ENCODE measurements around the gene ISCA2. TPM values are rescaled to one million over a fixed set of nuclear protein-coding genes. Genes with fewer than 3 reads are reported as not detected.
"Not testable (repeated sequence)": the region's sequence is repeated elsewhere in the genome, so short reads cannot be mapped to it uniquely, and the experiment has no call there.

ISCA2 gene
- total RNA-seq, 1 experiment from 2014 or later, result 31.7 TPM

- no peak for DNase-seq
- Histone ChIP-seq H3K36me3 (no peaks in the 10 kb centered on the region), H3K4me1 (peaks cover 21% of the 10 kb centered on the region), H3K27me3 (no peaks in the 10 kb centered on the region), H3K9me3 (replicated peaks) (no peaks in the 10 kb centered on the region), H3K27ac (no peak overlapping the region), H3K4me3 (no peak overlapping the region)
Measured at GRCh38 chr14:74524812-74525135, 31.2 kb downstream of the ISCA2 start.

GRCh38 chr14:74525361-74525851 lies 31.8 kb downstream of the ISCA2 start:
- DNase-seq, result peak; percentile 19 to 46
- H3K27ac ChIP-seq, result no peak overlapping the region
- no peaks in the 10 kb centered on the region for H3K27me3 ChIP-seq
- H3K4me1 ChIP-seq, result peaks cover 21% of the 10 kb centered on the region
- no peak overlapping the region for H3K4me3 ChIP-seq
- no peaks in the 10 kb centered on the region for H3K36me3 ChIP-seq
- H3K9me3 ChIP-seq (replicated peaks), result no peaks in the 10 kb centered on the region

DNA sequence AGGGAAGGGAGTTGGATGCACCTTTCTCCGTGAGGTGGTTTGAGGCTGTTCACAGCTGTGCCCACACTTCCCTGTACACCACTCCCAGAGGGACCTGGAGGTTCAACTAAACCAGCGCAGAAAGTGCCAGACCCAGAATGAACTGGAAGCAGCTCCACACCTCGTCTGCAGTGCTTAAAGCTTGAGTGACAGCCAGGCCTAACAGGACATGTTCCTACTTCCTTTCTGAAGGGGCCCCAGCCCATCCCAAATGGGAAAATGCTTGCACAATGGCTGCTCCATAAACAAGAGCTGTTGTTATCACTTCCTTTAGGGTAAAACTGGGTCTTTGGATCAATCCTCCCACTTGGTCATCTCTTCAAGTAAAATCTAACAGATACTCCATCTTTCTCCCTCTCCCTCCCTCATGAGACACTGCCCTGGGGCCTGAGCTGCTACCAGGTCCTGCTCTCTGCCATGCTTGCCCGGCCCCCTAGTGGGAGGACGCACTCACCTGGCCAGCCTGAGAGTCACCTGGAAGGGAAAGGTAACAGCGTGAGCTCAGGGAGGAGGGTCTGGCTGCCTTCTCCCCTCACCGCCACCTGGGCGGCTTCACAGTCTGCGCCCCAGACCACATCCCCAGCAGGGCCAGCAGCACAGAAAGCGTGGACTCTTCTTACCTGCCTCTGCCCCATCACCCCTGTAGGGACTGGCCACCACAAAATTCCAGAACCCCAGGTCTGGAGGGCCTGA lies 33.5 kb downstream of the ISCA2 start:
- H3K4me3 ChIP-seq, result no peak overlapping the region
- no peaks in the 10 kb centered on the region for H3K27me3 ChIP-seq
- no peak overlapping the region for H3K27ac ChIP-seq
- peaks cover 24% of the 10 kb centered on the region for H3K4me1 ChIP-seq
- H3K36me3 ChIP-seq, result no peaks in the 10 kb centered on the region
- no peak for DNase-seq
- no peaks in the 10 kb centered on the region for H3K9me3 ChIP-seq (replicated peaks)

GRCh38 chr14:74527736-74528280 lies 34.2 kb downstream of the ISCA2 start:
- Histone ChIP-seq H3K36me3 (no peaks in the 10 kb centered on the region), H3K9me3 (replicated peaks) (no peaks in the 10 kb centered on the region), H3K27ac (no peak overlapping the region), H3K4me1 (peaks cover 24% of the 10 kb centered on the region), H3K27me3 (no peaks in the 10 kb centered on the region), H3K4me3 (no peak overlapping the region)
- DNase-seq, result peak in 1 of 2 experiments; percentile 24

- no peaks in the 10 kb centered on the region for H3K36me3 ChIP-seq
- H3K4me1 ChIP-seq, result peaks cover 24% of the 10 kb centered on the region
- no peak overlapping the region for H3K4me3 ChIP-seq
- no peaks in the 10 kb centered on the region for H3K9me3 ChIP-seq (replicated peaks)
- no peak for DNase-seq
- no peak overlapping the region for H3K27ac ChIP-seq
- H3K27me3 ChIP-seq, result no peaks in the 10 kb centered on the region
Measured at GRCh38 chr14:74528406-74528805, 34.8 kb downstream of the ISCA2 start.

DNA sequence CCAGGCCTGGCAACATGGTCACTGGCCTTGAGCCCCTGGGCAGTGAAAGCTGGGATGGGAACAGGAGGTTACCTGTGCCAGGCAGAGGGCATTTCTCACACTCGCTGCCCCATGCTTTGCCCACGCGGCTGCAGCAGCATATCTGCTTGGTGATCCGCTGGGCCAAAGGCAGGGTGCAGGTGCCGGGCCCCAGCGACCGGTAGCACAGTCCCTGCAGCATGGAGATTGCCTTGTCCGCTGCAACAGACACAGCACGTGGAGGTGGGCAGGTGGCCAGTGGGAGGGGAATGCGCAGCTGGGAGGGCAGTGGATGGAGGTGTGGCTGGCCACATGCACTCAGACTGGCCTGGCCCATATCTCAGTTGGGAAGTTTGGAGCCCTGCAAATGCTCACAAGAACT lies 35.3 kb downstream of the ISCA2 start:
- Histone ChIP-seq H3K4me3 (no peak overlapping the region), H3K4me1 (peaks cover 24% of the 10 kb centered on the region), H3K9me3 (replicated peaks) (no peaks in the 10 kb centered on the region), H3K27ac (no peak overlapping the region), H3K27me3 (no peaks in the 10 kb centered on the region), H3K36me3 (no peaks in the 10 kb centered on the region)
- DNase-seq, result no peak

- Histone ChIP-seq H3K27ac (no peak overlapping the region), H3K4me3 (no peak overlapping the region), H3K9me3 (replicated peaks) (no peaks in the 10 kb centered on the region), H3K4me1 (peaks cover 11% of the 10 kb centered on the region), H3K27me3 (no peaks in the 10 kb centered on the region), H3K36me3 (no peaks in the 10 kb centered on the region)
- DNase-seq, result no peak
Measured at GRCh38 chr14:74531006-74531405, 37.4 kb downstream of the ISCA2 start.

- no peak overlapping the region for H3K27ac ChIP-seq
- no peaks in the 10 kb centered on the region for H3K36me3 ChIP-seq
- no peak overlapping the region for H3K4me3 ChIP-seq
- H3K9me3 ChIP-seq (replicated peaks), result no peaks in the 10 kb centered on the region
- H3K27me3 ChIP-seq, result no peaks in the 10 kb centered on the region
- H3K4me1 ChIP-seq, result peaks cover 12% of the 10 kb centered on the region; the same call in 1 of the 2 replicates
- DNase-seq, result peak; percentile 49 to 65
Measured at GRCh38 chr14:74531467-74531866, 37.9 kb downstream of the ISCA2 start.

GRCh38 chr14:74532246-74532645 lies 38.7 kb downstream of the ISCA2 start:
- Histone ChIP-seq H3K27ac (no peak overlapping the region), H3K36me3 (no peaks in the 10 kb centered on the region), H3K4me3 (no peak overlapping the region), H3K4me1 (peaks cover 12% of the 10 kb centered on the region; the same call in 1 of the 2 replicates), H3K27me3 (no peaks in the 10 kb centered on the region), H3K9me3 (replicated peaks) (no peaks in the 10 kb centered on the region)
- no peak for DNase-seq

DNA sequence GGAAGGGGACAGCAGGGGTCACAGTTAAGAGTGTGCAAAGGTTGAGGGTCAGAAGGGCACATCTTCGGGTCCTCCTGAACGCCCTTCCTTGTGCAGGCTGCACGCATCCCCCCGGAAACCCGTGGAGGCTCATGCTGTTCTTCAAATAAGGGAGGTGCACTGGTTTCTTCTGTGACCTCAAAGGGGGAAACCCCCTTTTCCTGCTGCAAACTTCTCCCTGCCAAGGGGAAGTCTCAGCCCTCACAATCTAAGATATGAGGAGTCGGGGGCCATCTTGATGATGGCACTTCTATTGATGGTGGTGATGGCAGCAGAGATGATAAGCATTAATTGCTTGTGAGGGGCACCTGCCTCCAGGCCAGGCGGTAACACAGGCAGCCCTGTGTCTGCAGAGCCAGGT lies 40.0 kb downstream of the ISCA2 start:
- no peak for DNase-seq
- no peaks in the 10 kb centered on the region for H3K36me3 ChIP-seq
- peaks cover 8% of the 10 kb centered on the region; the same call in 1 of the 2 replicates for H3K4me1 ChIP-seq
- no peak overlapping the region for H3K4me3 ChIP-seq
- no peaks in the 10 kb centered on the region for H3K27me3 ChIP-seq
- H3K27ac ChIP-seq, result no peak overlapping the region
- no peaks in the 10 kb centered on the region for H3K9me3 ChIP-seq (replicated peaks)

GRCh38 chr14:74535756-74536325 lies 42.3 kb downstream of the ISCA2 start:
- DNase-seq, result peak in 1 of 2 experiments; percentile 35
- Histone ChIP-seq H3K9me3 (replicated peaks) (no peaks in the 10 kb centered on the region), H3K27ac (no peak overlapping the region), H3K4me1 (peaks cover 8% of the 10 kb centered on the region; the same call in 1 of the 2 replicates), H3K36me3 (no peaks in the 10 kb centered on the region), H3K4me3 (no peak overlapping the region), H3K27me3 (no peaks in the 10 kb centered on the region)

- H3K4me3 ChIP-seq; H3K27ac ChIP-seq; H3K36me3 ChIP-seq; DNase-seq; H3K27me3 ChIP-seq; H3K4me1 ChIP-seq; H3K9me3 ChIP-seq (replicated peaks): not testable (repeated sequence)
Measured at GRCh38 chr14:74536336-74536735, 42.8 kb downstream of the ISCA2 start.

GRCh38 chr14:74538411-74539391 lies 45.1 kb downstream of the ISCA2 start:
- H3K4me3 ChIP-seq, result no peak overlapping the region
- H3K9me3 ChIP-seq (replicated peaks), result no peaks in the 10 kb centered on the region
- no peak overlapping the region for H3K27ac ChIP-seq
- no peak for DNase-seq
- H3K4me1 ChIP-seq, result peaks cover 5% of the 10 kb centered on the region; the same call in 1 of the 2 replicates
- H3K27me3 ChIP-seq, result no peaks in the 10 kb centered on the region
- H3K36me3 ChIP-seq, result no peaks in the 10 kb centered on the region

- no peak for DNase-seq
- H3K27ac ChIP-seq, result no peak overlapping the region
- H3K4me1 ChIP-seq, result peaks cover 5% of the 10 kb centered on the region; the same call in 1 of the 2 replicates
- no peaks in the 10 kb centered on the region for H3K36me3 ChIP-seq
- H3K27me3 ChIP-seq, result no peaks in the 10 kb centered on the region
- H3K4me3 ChIP-seq, result no peak overlapping the region
- H3K9me3 ChIP-seq (replicated peaks), result no peaks in the 10 kb centered on the region
Measured at GRCh38 chr14:74539503-74539902, 45.9 kb downstream of the ISCA2 start.

Measured in SJCRH30 (cell line).